NCI-H524 treated with DMSO at 0.1 percent for 48 hours (cell line): ENCODE results near the gene ANAPC4.

ENCODE experiments used
- DNase-seq: peaks from one replicate; lab custom pipeline; 2025; lab: John Stamatoyannopoulos, UW

ANAPC4 gene

GRCh38 chr4:25377572-25378436 lies 741 bp downstream of the ANAPC4 start:
- no peak for DNase-seq

GRCh38 chr4:25378437-25378743 lies 1.3 kb downstream of the ANAPC4 start:
- no peak for DNase-seq

GRCh38 chr4:25379591-25379990 lies 2.5 kb downstream of the ANAPC4 start:
- no peak for DNase-seq

- DNase-seq: no peak
Measured at GRCh38 chr4:25383647-25384046, 6.6 kb downstream of the ANAPC4 start.

DNA sequence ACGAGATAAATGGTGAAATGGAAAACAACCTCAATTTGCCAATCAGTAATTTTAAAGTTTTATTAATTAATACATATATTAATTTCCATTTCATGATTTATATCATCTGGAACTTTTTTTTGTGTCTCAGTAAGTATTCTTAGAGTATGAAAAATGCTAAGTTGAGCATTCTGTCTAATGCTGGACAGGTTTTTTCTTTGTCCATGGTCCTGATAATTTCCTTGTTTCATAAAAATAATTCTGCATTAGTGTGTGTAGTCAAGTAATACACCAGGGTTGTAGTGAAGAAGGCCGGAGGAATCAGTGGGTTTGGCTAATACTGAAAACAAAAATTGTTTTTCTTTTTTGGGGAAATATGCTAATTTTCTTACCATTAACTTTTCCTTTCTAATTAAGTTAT lies 9.9 kb downstream of the ANAPC4 start:
- DNase-seq: no peak

- DNase-seq: no peak
Measured at GRCh38 chr4:25397305-25397704, 20.2 kb downstream of the ANAPC4 start.

DNA sequence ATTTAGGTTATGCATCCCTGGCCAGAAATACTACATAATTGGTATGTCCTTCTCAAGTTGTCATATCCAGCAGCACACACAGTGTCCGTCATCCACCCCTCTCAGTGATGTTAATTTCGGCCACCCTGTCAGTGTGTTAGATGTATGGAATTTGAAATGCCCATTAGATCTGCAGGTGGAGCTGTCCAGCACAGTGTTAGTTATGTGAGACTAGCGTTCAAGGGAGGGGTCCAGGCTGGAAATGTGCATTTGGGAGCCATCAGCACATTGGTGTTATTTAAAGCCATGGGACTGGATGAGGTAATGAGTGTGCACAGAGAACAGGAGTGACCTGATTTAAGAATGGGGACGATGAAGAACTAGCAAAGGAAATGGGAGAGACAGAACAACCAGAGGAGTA lies 22.4 kb downstream of the ANAPC4 start:
- no peak for DNase-seq

DNA sequence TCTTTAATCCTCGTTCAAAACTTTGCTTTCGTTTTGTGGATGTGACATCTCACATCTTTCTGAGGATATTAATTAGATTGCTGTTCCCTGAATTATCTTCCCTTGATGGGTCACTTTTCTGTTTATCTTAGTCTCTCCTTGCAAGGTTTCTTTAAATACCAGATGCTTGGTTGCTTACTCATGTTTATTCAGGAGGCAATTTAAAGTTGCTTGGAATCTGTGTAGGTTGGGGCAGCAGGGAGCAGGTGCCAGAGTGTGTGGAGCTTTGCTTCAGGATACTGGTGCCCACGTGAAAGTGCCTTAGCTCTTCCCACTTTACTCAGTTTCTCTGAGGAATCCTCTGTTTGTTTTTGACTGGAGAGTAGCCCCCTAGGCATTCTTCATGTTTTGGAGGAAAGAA lies 24.0 kb downstream of the ANAPC4 start:
- DNase-seq: no peak

DNA sequence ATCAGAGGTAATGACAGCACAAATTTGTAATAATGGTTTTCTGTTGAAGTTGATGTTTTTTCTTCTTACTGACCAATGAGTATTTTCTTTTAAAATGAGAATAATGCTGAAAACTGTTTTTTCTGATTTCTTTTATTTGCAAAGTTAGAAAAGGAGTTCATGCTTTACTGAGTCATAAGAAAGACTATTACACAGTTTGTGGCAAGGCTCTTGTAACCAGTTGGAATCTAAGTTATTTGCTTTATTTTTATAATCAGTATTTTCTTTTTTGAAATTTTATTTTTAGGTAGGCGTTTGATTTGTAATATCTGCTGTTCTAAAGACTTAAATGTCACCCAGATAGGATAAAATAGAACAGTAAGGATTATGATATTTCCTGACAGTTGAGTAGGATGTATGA lies 25.5 kb downstream of the ANAPC4 start:
- no peak for DNase-seq

DNA sequence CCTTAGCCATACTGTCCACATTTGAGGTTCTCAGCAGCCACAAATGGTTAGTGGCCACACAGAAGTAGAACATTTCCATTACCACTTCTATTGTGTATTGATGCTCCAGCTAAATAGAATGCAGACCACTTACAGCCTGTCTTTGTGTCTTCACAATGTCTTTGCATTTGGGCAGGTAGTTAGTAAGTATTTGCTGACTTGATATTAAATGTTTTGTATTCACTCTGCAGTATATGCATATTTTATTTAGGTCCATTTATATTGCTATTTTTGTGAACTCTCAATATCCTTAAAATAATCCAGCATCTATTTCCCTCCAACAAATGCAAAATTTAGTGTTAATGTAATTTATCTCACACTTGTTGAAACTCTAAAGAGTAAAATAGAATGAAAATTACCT lies 26.6 kb downstream of the ANAPC4 start:
- no peak for DNase-seq

DNA sequence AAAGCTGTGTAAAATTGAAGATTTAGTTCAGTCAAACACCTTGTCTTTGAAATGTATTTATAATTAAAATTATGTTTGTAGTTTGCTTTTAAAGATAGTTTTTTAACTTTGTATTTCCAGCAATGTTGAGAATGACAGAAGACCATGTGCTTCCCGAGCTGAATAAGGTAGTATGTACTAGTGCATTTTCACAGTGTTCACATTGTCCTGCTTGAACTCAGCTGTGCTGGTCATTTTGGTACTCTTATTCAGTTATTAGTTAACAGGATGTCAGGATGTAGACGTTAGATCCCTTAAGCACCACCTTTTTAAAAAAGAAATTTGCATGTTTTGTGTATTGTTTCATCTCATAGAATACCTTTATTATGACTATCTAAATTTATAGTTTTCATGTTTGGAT lies 28.4 kb downstream of the ANAPC4 start:
- DNase-seq: no peak

DNA sequence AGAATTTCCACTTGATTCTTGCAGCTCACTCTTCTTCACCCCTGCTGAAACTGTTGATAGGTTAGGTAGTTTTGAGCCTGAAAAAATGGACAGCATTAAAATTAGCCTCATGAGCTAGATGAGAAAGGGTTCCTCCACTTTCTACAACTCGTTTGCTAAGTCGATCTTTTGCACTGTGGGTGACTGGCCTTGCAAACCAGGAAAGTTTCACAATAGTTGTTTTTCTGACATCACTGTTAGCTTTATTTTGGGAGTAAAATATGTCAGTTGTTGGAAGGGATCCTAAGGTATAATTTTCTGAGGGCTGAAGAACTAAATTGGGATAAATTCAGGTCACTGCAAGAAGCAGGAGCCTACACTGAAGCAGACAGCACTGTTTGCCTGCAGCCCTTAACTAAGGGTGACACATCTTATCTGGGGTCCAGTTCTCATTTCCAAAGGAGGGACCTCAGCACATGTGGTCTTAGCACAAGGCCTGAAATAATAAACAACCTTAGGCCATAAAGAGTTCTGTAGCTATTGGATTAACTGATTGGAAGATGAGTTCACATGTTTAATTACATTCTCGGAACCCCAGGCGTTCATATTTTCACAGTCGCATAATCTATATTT lies 29.1 kb downstream of the ANAPC4 start:
- no peak for DNase-seq

- no peak for DNase-seq
Measured at GRCh38 chr4:25410820-25411529, 33.9 kb downstream of the ANAPC4 start.

DNA sequence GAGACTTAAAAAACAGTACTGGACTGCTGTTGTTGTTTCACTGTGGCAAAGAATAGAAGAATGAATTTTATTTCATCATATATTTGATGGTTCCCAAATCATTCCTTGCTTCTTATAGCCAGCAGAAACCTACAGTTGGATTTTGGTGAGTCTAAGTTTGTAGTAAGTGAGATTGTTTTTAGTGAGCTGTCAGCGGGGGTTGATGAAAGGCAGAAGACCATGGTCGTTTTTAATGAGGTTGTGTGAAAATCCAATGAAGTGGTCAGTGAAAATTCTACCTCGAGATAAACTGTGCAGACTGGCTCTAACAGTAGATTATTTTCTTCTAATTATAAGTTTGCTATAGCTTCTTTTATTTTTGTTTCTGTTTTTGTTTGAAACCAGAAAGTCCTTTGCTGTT lies 36.2 kb downstream of the ANAPC4 start:
- no peak for DNase-seq

- DNase-seq: no peak
Measured at GRCh38 chr4:25417014-25417413, 40.0 kb downstream of the ANAPC4 start.

DNA sequence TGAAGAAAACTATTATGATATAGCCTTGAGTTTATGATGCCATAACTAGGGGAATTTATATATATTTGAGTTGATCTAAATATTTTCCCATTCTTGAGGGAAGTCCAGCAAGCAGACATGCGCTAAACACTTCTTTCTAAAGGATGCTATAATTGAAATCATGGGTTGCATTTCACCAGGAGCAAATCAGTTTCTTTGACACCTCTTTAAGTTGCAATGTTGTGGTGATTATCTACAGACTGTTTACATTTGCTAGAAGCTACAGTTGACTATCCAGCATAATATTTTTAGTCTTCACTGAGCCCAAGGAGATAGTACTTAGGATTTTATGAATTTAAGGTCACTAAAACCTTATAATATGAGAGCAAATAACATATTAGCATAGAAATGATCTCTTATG lies 43.9 kb downstream of the ANAPC4 start:
- DNase-seq: no peak

- no peak for DNase-seq
Measured at GRCh38 chr4:25421816-25422525, 44.9 kb downstream of the ANAPC4 start.

DNA sequence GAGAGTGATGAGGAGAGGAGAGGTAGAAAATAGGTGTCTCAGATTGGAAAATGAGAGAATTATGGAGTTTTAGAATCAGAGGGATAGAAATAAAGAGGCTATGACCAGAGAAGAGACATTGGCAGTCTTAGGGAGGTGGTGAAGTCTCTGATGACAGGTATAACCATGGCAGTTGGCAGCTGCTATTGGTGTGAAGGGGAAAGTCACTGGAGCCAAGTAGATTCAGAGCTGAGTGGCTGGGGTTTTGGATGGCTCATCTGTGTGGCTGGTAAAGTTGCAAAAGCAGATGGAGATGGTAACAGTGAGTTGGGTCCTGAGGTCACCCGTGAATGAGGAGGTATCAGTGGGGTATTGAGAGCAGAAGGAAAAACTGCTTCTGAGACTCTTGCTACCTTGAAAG lies 46.5 kb downstream of the ANAPC4 start:
- DNase-seq: no peak

DNA sequence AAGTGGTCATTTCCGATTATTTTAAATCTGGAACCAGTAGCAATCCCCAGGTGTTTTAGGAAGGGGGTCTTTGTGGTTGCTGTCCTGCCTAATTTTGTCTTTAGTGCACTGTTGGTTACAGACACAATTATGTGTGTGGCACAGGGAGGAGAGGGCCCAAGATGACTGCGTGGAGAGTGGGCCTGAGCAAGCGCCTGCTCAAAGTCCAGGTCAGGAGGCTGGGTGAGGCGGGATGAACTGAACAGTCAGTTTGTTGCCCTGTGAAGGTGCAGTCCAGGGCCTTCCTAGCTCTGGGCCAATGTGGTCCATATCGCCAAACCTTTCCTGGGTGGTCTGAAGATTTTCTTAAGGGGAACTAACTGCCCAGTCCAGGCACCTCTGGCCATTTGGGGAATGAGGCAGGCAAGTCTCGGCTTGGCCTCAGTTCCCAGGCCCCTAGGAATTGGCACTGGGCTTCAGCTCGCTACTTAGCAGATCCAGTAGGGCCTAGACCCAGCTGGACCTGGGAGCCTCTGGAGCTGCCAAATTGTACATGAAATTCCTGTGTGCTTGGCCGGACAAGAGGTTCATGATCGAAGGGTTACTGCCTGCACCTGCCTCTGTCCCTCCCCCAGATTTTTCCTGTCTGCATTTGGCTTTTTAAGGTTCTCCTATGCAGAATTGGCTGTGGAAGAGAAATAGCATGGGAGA lies 47.6 kb downstream of the ANAPC4 start:
- DNase-seq: no peak

DNA sequence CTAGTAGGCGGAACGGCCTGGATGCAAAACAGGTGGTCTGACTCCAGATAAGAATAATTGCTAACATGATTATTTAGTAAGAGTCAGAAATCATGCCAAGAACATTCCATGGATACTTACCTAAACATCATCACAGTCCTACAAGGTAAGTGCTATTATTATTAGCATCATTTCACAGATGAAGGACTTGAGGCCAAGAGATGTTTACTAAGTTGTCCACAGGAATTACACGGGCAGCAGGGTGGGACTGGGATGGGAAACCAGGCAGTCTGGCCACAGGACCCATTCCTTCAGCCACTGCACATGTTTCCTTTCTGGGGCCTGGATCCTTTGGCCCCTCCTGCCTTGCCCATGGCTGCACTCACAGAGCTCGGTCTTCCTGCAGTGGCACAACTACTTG lies 48.3 kb downstream of the ANAPC4 start:
- DNase-seq: no peak

- no peak for DNase-seq
Measured at GRCh38 chr4:25427871-25428270, 50.8 kb downstream of the ANAPC4 start.

GRCh38 chr4:25430630-25431029 lies 53.6 kb downstream of the ANAPC4 start:
- no peak for DNase-seq
